Measurements from ENCODE around the gene PPP1R12B. TPM values are rescaled to one million over a fixed set of nuclear protein-coding genes. Genes with fewer than 3 reads are reported as not detected.

Gene PPP1R12B
- total and polyA plus RNA-seq, 2 experiments from 2014 or later = 13.2 to 13.8 TPM

GRCh38 chr1:202315576-202316168 lies 32.8 kb upstream of the PPP1R12B start:
- Histone ChIP-seq H3K36me3 (ENCODE audit: insufficient read depth) (no peaks in the 10 kb centered on the region), H3K9me2 (ENCODE audit: insufficient read depth) (no peaks in the 10 kb centered on the region), H3K27me3 (ENCODE audit: insufficient read depth) (no peaks in the 10 kb centered on the region), H3K4me2 (no peak overlapping the region), H3K27ac (ENCODE audit: low read depth) (no peak overlapping the region), H2AFZ (no peak overlapping the region), H3K79me2 (replicated peaks; ENCODE audit: insufficient read depth) (no peaks in the 10 kb centered on the region), H3F3A (replicated peaks; ENCODE audit: low read depth) (no peaks in the 10 kb centered on the region), H3K4me3 (no peak overlapping the region), H3K4me1 (ENCODE audit: insufficient read depth) (no peaks in the 10 kb centered on the region), H4K20me1 (replicated peaks; ENCODE audit: insufficient read depth) (no peaks in the 10 kb centered on the region)
- Mint-ChIP-seq H3K27ac (no peak overlapping the region), H3K27me3 (ENCODE audit: insufficient read depth, low read depth, poor library complexity) (peaks cover 4% of the 10 kb centered on the region), H3K9me3 (no peaks in the 10 kb centered on the region), H3K36me3 (ENCODE audit: low read depth) (no peaks in the 10 kb centered on the region), H3K4me3 (no peak overlapping the region), H3K4me1 (peaks cover 9% of the 10 kb centered on the region)
- peak; percentile 98 for ATAC-seq
- TF ChIP-seq CTCF (conservative IDR thresholded peaks at IDR 0.05; ENCODE audit: low read depth in 2 of 2) (peak; percentile 93 to 99), JUNB (IDR thresholded peaks at IDR 0.05; ENCODE audit: unreplicated experiment) (no peak)
- DNase-seq (ENCODE audit: low spot score) = peak; percentile 94

GRCh38 chr1:202316186-202316585 lies 32.3 kb upstream of the PPP1R12B start:
- H2AFZ ChIP-seq = no peak overlapping the region
- DNase-seq (ENCODE audit: low spot score) (no peak), ATAC-seq (no peak)
- Mint-ChIP-seq H3K9me3 (no peaks in the 10 kb centered on the region), H3K27me3 (ENCODE audit: insufficient read depth, low read depth, poor library complexity) (peaks cover 4% of the 10 kb centered on the region), H3K27ac (no peak overlapping the region; the same call in 1 of the 2 replicates), H3K36me3 (ENCODE audit: low read depth) (no peaks in the 10 kb centered on the region), H3K4me3 (no peak overlapping the region), H3K4me1 (peaks cover 9% of the 10 kb centered on the region)
- H3K27me3 ChIP-seq (ENCODE audit: insufficient read depth) = no peaks in the 10 kb centered on the region
- H3K9me2 ChIP-seq (ENCODE audit: insufficient read depth) = no peaks in the 10 kb centered on the region
- H3K79me2 ChIP-seq (replicated peaks; ENCODE audit: insufficient read depth) = no peaks in the 10 kb centered on the region
- no peak overlapping the region for H3K4me3 ChIP-seq
- H3K36me3 ChIP-seq (ENCODE audit: insufficient read depth) = no peaks in the 10 kb centered on the region
- no peaks in the 10 kb centered on the region for H4K20me1 ChIP-seq (replicated peaks; ENCODE audit: insufficient read depth)
- no peaks in the 10 kb centered on the region for H3K4me1 ChIP-seq (ENCODE audit: insufficient read depth)
- no peaks in the 10 kb centered on the region for H3F3A ChIP-seq (replicated peaks; ENCODE audit: low read depth)
- H3K27ac ChIP-seq (ENCODE audit: low read depth) = no peak overlapping the region
- H3K4me2 ChIP-seq = no peak overlapping the region
- TF ChIP-seq CTCF (conservative IDR thresholded peaks at IDR 0.05; ENCODE audit: low read depth in 2 of 2) (no peak), STAT1 (IDR thresholded peaks at IDR 0.05; ENCODE audit: unreplicated experiment) (no peak), JUNB (IDR thresholded peaks at IDR 0.05; ENCODE audit: unreplicated experiment) (no peak), POLR2AphosphoS5 (IDR thresholded peaks at IDR 0.05; ENCODE audit: low read depth) (no peak), REST (IDR thresholded peaks at IDR 0.05; ENCODE audit: unreplicated experiment) (no peak), ZNF462 (CRISPR knock-in tag; IDR thresholded peaks at IDR 0.05) (no peak), ZNF331 (CRISPR knock-in tag; IDR thresholded peaks at IDR 0.05; ENCODE audit: low read depth) (no peak)
